HepG2 (cell line): ENCODE measurements around the gene EFNA2. TPM values are rescaled to one million over a fixed set of nuclear protein-coding genes. Genes with fewer than 3 reads are reported as not detected.
A peak's percentile ranks its signal among the peaks of the same experiment; 100 is the strongest.

Experiments used
- AGO1 ChIP-seq: fragments of 200-400 bp; formaldehyde crosslinking; IDR thresholded peaks from 2 replicates; pipeline ENCODE4 v1.6.1; 2017; ENCODE audit warnings: mild to moderate bottlenecking, low read depth, low read length, moderate library complexity; ENCODE audit not compliant: poor library complexity, severe bottlenecking
- ARID3A ChIP-seq: IDR thresholded peaks from 2 replicates; pipeline ENCODE4 v1.6.1; 2012; ENCODE audit warnings: low read depth, low read length, improper control_type of control experiment
- ARID4A ChIP-seq: sonication (generic); formaldehyde crosslinking; IDR thresholded peaks from 2 replicates; pipeline ENCODE4 v1.5.0; 2020; ENCODE audit warnings: mild to moderate bottlenecking, missing genetic modification reagents, borderline replicate concordance
- ATF3 ChIP-seq: sonication (generic); formaldehyde crosslinking; IDR thresholded peaks from 2 replicates; pipeline ENCODE4 v1.4.0; 2020; ENCODE audit warnings: missing genetic modification reagents
- ETS1 ChIP-seq: sonication (generic); formaldehyde crosslinking; IDR thresholded peaks from 2 replicates; pipeline ENCODE4 v1.4.0; 2020; ENCODE audit warnings: missing genetic modification reagents
- MATR3 ChIP-seq: sonication (generic); formaldehyde crosslinking; IDR thresholded peaks from 2 replicates; pipeline ENCODE4 v1.4.0; 2020; ENCODE audit warnings: missing genetic modification reagents
- MIER2 ChIP-seq: IDR thresholded peaks from 2 replicates; pipeline ENCODE4 v1.6.1; 2016; ENCODE audit warnings: missing biosample characterization, missing genetic modification reagents
- RBM39 ChIP-seq: fragments of 200-400 bp; formaldehyde crosslinking; IDR thresholded peaks from one replicate; pipeline ENCODE4 v1.6.1; 2018; ENCODE audit warnings: antibody characterized with exemption, mild to moderate bottlenecking, low read depth, low read length; ENCODE audit not compliant: poor library complexity, severe bottlenecking
- SP5 ChIP-seq: IDR thresholded peaks from 2 replicates; pipeline ENCODE4 v1.6.1; 2016; ENCODE audit warnings: low read depth, borderline replicate concordance
- SRSF1 ChIP-seq: fragments of 200-400 bp; formaldehyde crosslinking; optimal IDR thresholded peaks from 2 replicates; pipeline ENCODE3; 2017; ENCODE audit warnings: mild to moderate bottlenecking, low read depth, low read length, moderate library complexity
- WIZ ChIP-seq: sonication (generic); formaldehyde crosslinking; IDR thresholded peaks from 2 replicates; pipeline ENCODE4 v1.5.1; 2020; ENCODE audit warnings: mild to moderate bottlenecking, missing genetic modification reagents
- ZBTB33 ChIP-seq: sonication (generic); formaldehyde crosslinking; IDR thresholded peaks from 2 replicates; pipeline ENCODE4 v1.4.0; 2020; ENCODE audit warnings: missing genetic modification reagents
- ZNF354B ChIP-seq: sonication (generic); formaldehyde crosslinking; IDR thresholded peaks from 2 replicates; pipeline ENCODE4 v1.8.0; 2022; ENCODE audit warnings: mild to moderate bottlenecking, missing genetic modification reagents
- ZNF546 ChIP-seq: sonication (generic); formaldehyde crosslinking; conservative IDR thresholded peaks from 2 replicates; pipeline ENCODE4 v1.8.1; 2023; ENCODE audit warnings: mild to moderate bottlenecking, missing genetic modification reagents
- ZNF674 ChIP-seq: sonication (generic); formaldehyde crosslinking; IDR thresholded peaks from 2 replicates; pipeline ENCODE4 v1.5.0; 2020; ENCODE audit warnings: low read depth, mild to moderate bottlenecking, missing genetic modification reagents
- polyA plus RNA-seq, 8 experiments: library from polyadenylated mRNA; depleted of rRNA in 3 of 8; stranded (reverse) in 7 of 8; unstranded in 1 of 8; fragments of >200 nt; fragmentation: Illumina TruSeq in 4 of 8; extraction: Trizol in 4 of 8; gene quantifications; 2 replicates each; pipeline versions ENCODE4 v1.2.1 to v1.2.3, GENCODE V29; 2011 to 2016; ENCODE audit warnings: low read depth in 4 of 8, missing spikeins in 1 of 8, mixed read lengths in 1 of 8; ENCODE audit not compliant: insufficient read depth in 1 of 8
- total RNA-seq, 5 experiments: library from RNA; depleted of rRNA; stranded (reverse); fragments of >200 nt; fragmentation: Illumina TruSeq; extraction: Trizol; gene quantifications; 2 replicates each; pipeline ENCODE4 v1.2.3, GENCODE V29; 2016; ENCODE audit warnings: low read depth in 1 of 5

EFNA2 gene
- total and polyA plus RNA-seq, 2 of the 13 experiments (the other 11 are each of a cell fraction or from before 2014, with no cell fraction given), result 6.0 to 9.9 TPM

- TF ChIP-seq ZNF354B (CRISPR knock-in tag), result no peak
- peak; percentile 80 for TF ChIP-seq AGO1
- peak; percentile 46 for TF ChIP-seq ARID4A (CRISPR knock-in tag)
- 0 out of 2 replicates have a peak, but pooled peaks have one; percentile 30 for TF ChIP-seq ATF3
- 0 out of 2 replicates have a peak, but pooled peaks have one; percentile 7 for TF ChIP-seq MIER2 (CRISPR knock-in tag)
- peak; percentile 99 for TF ChIP-seq SRSF1
- TF ChIP-seq ARID3A, result peak; percentile 24; the same call in 1 of the 2 replicates
- TF ChIP-seq WIZ (CRISPR knock-in tag), result 0 out of 2 replicates have a peak, but pooled peaks have one; percentile 56
- TF ChIP-seq RBM39, result peak; percentile 96
- TF ChIP-seq ZNF674, result 0 out of 2 replicates have a peak, but pooled peaks have one; percentile 16
- peak; percentile 81; the same call in 1 of the 2 replicates for TF ChIP-seq ETS1
- no peak for TF ChIP-seq MATR3 (CRISPR knock-in tag)
- TF ChIP-seq ZBTB33, result peak; percentile 4; the same call in 1 of the 2 replicates
- TF ChIP-seq ZNF546, result peak; percentile 88; the same call in 1 of the 2 replicates
- peak; percentile 72; the same call in 1 of the 2 replicates for TF ChIP-seq SP5 (CRISPR knock-in tag)
Measured at GRCh38 chr19:1269065-1269477, 16.6 kb upstream of the EFNA2 start, which contains the start of gene CIRBP (continued).
